KMS-11 (cell line): ENCODE measurements around the gene MCTP1.

Experiments used
- H2AFZ ChIP-seq: fragments of 200-600 bp; sonication (generic); 2 replicates; pipeline ENCODE4 v1.6.1; 2016; ENCODE audit warnings: antibody characterized with exemption, mixed run types, low read depth
- H3K27ac ChIP-seq: fragments of 200-600 bp; sonication (generic); 2 replicates; pipeline ENCODE4 v1.6.1; 2016; ENCODE audit warnings: mild to moderate bottlenecking, mixed run types
- H3K27me3 ChIP-seq: fragments of 200-600 bp; sonication (generic); 2 replicates; pipeline ENCODE4 v1.6.1; 2017; ENCODE audit warnings: mild to moderate bottlenecking, low read depth, mixed run types, moderate library complexity; ENCODE audit not compliant: insufficient read depth
- H3K36me3 ChIP-seq: fragments of 200-600 bp; sonication (generic); 2 replicates; pipeline ENCODE4 v1.6.1; 2017; ENCODE audit warnings: mild to moderate bottlenecking, mixed run types; ENCODE audit not compliant: insufficient read depth
- H3K4me1 ChIP-seq: fragments of 200-600 bp; sonication (generic); 2 replicates; pipeline ENCODE4 v1.6.1; 2016; ENCODE audit warnings: mild to moderate bottlenecking, low read depth, mixed run types; ENCODE audit not compliant: poor library complexity, severe bottlenecking
- H3K4me2 ChIP-seq: fragments of 200-600 bp; sonication (generic); 2 replicates; pipeline ENCODE4 v1.7.0; 2016; ENCODE audit warnings: mild to moderate bottlenecking, mixed run types
- H3K4me3 ChIP-seq: fragments of 200-600 bp; sonication (generic); IDR thresholded peaks from 2 replicates; pipeline ENCODE4 v1.6.1; 2017; ENCODE audit warnings: low read depth, low read length, mixed read lengths; ENCODE audit not compliant: insufficient read depth
- H3K79me2 ChIP-seq: fragments of 200-600 bp; sonication (generic); 2 replicates; pipeline ENCODE4 v1.6.1; 2016; ENCODE audit warnings: low read depth, mixed run types; ENCODE audit not compliant: insufficient read depth
- H3K9ac ChIP-seq: fragments of 200-600 bp; sonication (generic); 2 replicates; pipeline ENCODE4 v1.6.1; 2016; ENCODE audit warnings: mild to moderate bottlenecking, mixed run types
- H4K20me1 ChIP-seq: fragments of 200-600 bp; sonication (generic); 2 replicates; pipeline ENCODE4 v1.6.1; 2016; ENCODE audit warnings: mild to moderate bottlenecking, mixed run types; ENCODE audit not compliant: insufficient read depth
- CTCF ChIP-seq: fragments of 200-600 bp; sonication (generic); conservative IDR thresholded peaks from 2 replicates; pipeline ENCODE4 v1.6.1; 2017; ENCODE audit warnings: low read depth, mild to moderate bottlenecking, antibody characterized with exemption, low read length, moderate library complexity, mixed read lengths

The MCTP1 gene

GRCh38 chr5:94782383-94782782, 502.5 kb downstream of the MCTP1 start:
- no peaks in the 10 kb centered on the region for H3K79me2 ChIP-seq
- no peak overlapping the region for H2AFZ ChIP-seq
- no peak overlapping the region for H3K4me3 ChIP-seq
- no peak for TF ChIP-seq CTCF
- no peaks in the 10 kb centered on the region for H3K36me3 ChIP-seq
- no peak overlapping the region for H3K4me2 ChIP-seq
- H3K27me3 ChIP-seq, result no peaks in the 10 kb centered on the region
- no peaks in the 10 kb centered on the region for H4K20me1 ChIP-seq
- H3K9ac ChIP-seq, result no peak overlapping the region
- no peak overlapping the region for H3K27ac ChIP-seq
- H3K4me1 ChIP-seq, result no peaks in the 10 kb centered on the region

GRCh38 chr5:94779684-94780083, 505.2 kb downstream of the MCTP1 start:
- TF ChIP-seq CTCF, result no peak
- Histone ChIP-seq H3K79me2 (no peaks in the 10 kb centered on the region), H3K36me3 (no peaks in the 10 kb centered on the region), H3K27ac (no peak overlapping the region), H3K4me2 (no peak overlapping the region), H3K9ac (no peak overlapping the region), H3K4me3 (no peak overlapping the region), H4K20me1 (no peaks in the 10 kb centered on the region), H2AFZ (no peak overlapping the region), H3K27me3 (no peaks in the 10 kb centered on the region), H3K4me1 (no peaks in the 10 kb centered on the region)

GRCh38 chr5:94778732-94779131, 506.2 kb downstream of the MCTP1 start:
- no peak overlapping the region for H3K27ac ChIP-seq
- no peak overlapping the region for H3K9ac ChIP-seq
- H3K79me2 ChIP-seq, result no peaks in the 10 kb centered on the region
- no peak overlapping the region for H3K4me3 ChIP-seq
- H3K36me3 ChIP-seq, result no peaks in the 10 kb centered on the region
- H4K20me1 ChIP-seq, result no peaks in the 10 kb centered on the region
- H3K4me2 ChIP-seq, result no peak overlapping the region
- H3K4me1 ChIP-seq, result no peaks in the 10 kb centered on the region
- no peak overlapping the region for H2AFZ ChIP-seq
- TF ChIP-seq CTCF, result no peak
- H3K27me3 ChIP-seq, result no peaks in the 10 kb centered on the region

- H3K4me3 ChIP-seq, result no peak overlapping the region
- H3K4me2 ChIP-seq, result no peak overlapping the region
- no peak for TF ChIP-seq CTCF
- H3K9ac ChIP-seq, result no peak overlapping the region
- H3K27ac ChIP-seq, result no peak overlapping the region
- no peaks in the 10 kb centered on the region for H3K36me3 ChIP-seq
- H3K79me2 ChIP-seq, result no peaks in the 10 kb centered on the region
- no peaks in the 10 kb centered on the region for H3K27me3 ChIP-seq
- H4K20me1 ChIP-seq, result no peaks in the 10 kb centered on the region
- H3K4me1 ChIP-seq, result no peaks in the 10 kb centered on the region
- H2AFZ ChIP-seq, result no peak overlapping the region
Measured at GRCh38 chr5:94778299-94778698, 506.6 kb downstream of the MCTP1 start.
